Transverse colon (tissue), 4 donors: ENCODE results near the gene UBN2. TPM values are rescaled to one million over a fixed set of nuclear protein-coding genes. Genes with fewer than 3 reads are reported as not detected.

Experiments
- DNase-seq: peaks from one replicate; pipeline ENCODE4 v3.0.0-alpha.2; 2019
- H3K27ac ChIP-seq, 4 donors: fragments of 200-600 bp; sonication (generic); 2 replicates each; pipeline ENCODE4 v1.5.1; 2016 to 2018; ENCODE audit warnings: inconsistent platforms in 4 of 4
- H3K27me3 ChIP-seq: fragments of 200-600 bp; sonication (generic); 2 replicates; pipeline ENCODE4 v1.5.1; 2017; ENCODE audit warnings: inconsistent platforms
- H3K36me3 ChIP-seq, 4 donors: fragments of 200-600 bp; sonication (generic); 2 replicates each; pipeline ENCODE4 v1.5.1; 2017 to 2019; ENCODE audit warnings: inconsistent platforms in 4 of 4
- H3K4me1 ChIP-seq, 4 donors: fragments of 200-600 bp; sonication (generic); 2 replicates each; pipeline ENCODE4 v1.5.1; 2017 to 2020; ENCODE audit warnings: inconsistent platforms in 4 of 4
- H3K4me3 ChIP-seq, 4 donors: fragments of 200-600 bp; sonication (generic); 1 replicate in 1 of 4; 2 replicates in 3 of 4; pipeline versions ENCODE4 v1.5.1 to v1.6.1; 2017 to 2019; ENCODE audit warnings: inconsistent platforms in 4 of 4
- H3K9me3 ChIP-seq, 2 donors: fragments of 200-600 bp; sonication (generic); 2 replicates each; pipeline ENCODE4 v1.5.1; 2017 to 2019; ENCODE audit warnings: inconsistent platforms in 2 of 2
- EP300 ChIP-seq: sonication (generic); formaldehyde crosslinking; IDR thresholded peaks from one replicate; pipeline ENCODE4 v1.6.1; 2017; ENCODE audit warnings: antibody characterized with exemption, low read depth
- POLR2A ChIP-seq: fragments of 450-650 bp; IDR thresholded peaks from one replicate; pipeline ENCODE4 v1.6.1; 2016; ENCODE audit warnings: antibody characterized with exemption, mild to moderate bottlenecking, moderate library complexity
- POLR2AphosphoS5 ChIP-seq, 3 donors: sonication (generic); formaldehyde crosslinking; IDR thresholded peaks; one replicate each; pipeline ENCODE4 v1.6.1; 2016; ENCODE audit warnings: antibody characterized with exemption in 3 of 3
- WGBS, 2 donors: methylation state at CpG; one replicate each; pipeline ENCODE4 v1.1.5; 2018; ENCODE audit warnings: low coverage in 1 of 2; 5-methylcytosine and 5-hydroxymethylcytosine counted together
- in situ Hi-C, 4 donors: fragments of 200-750 bp; cut with MboI; loops; one replicate each; pipeline versions ENCODE4 v1.15.0 to v1.15.1; 2017; ENCODE audit warnings: low sequenced_read_pairs in 3 of 4, low pct_ligation_motif_present in 1 of 4, low pct_unique_long_range_greater_than_20kb in 1 of 4
- intact Hi-C: fragments of 100-400 bp; cut with DNase I; formaldehyde crosslinking; loops from one replicate; pipeline ENCODE4 v1.15.1; 2023; ENCODE audit warnings: low total_unique reads
- total RNA-seq, 4 donors: library from RNA; depleted of rRNA; stranded (reverse); fragments of >200 nt; gene quantifications; one replicate each; pipeline ENCODE4 v1.1.0, GENCODE V29; 2016
- TF ChIP-seq, protein P1 (sequence below), 5 experiments: fragments of 200-600 bp in 3 of 5; fragments of 450-650 bp in 2 of 5; sonication (generic) in 3 of 5; IDR thresholded peaks; 1 replicate in 2 of 5; 2 replicates in 3 of 5; pipeline ENCODE4 v1.5.1; 2016 to 2017; ENCODE audit warnings: antibody characterized with exemption in 5 of 5, inconsistent platforms in 3 of 5, mild to moderate bottlenecking in 2 of 5, moderate library complexity in 1 of 5

Gene UBN2
- total RNA-seq, 4 donors from 2014 or later, result 9.7 to 22.1 (median 13.9) TPM

DNA sequence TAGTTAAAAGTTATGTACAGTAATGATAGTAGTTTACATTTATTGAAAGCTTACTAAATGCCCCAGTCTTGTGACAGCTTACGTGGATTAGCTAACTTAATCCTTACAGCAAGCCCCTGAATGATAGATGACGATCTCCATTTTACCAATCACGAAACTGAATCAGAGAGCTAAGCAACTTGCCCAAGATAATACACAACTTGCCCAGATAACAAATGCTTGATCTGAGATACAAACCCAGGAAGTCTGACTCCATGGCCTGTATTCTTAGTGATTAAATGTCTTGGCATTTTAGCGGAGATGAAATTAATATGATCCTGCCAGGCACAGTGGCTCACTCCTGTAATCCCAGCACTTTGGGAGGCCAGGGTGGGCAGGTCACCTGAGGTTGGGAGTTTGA lies 63.2 kb downstream of the UBN2 start:
- intact Hi-C loops, result no loop called here
- no peaks in the 10 kb centered on the region for H3K27me3 ChIP-seq
- no peaks in the 10 kb centered on the region for H3K9me3 ChIP-seq
- peaks cover 0 to 21% (median 14%) of the 10 kb centered on the region in 4 donors for H3K4me1 ChIP-seq
- DNase-seq, result no peak
- in situ Hi-C loops, result no loop called here
- no peak overlapping the region for H3K4me3 ChIP-seq
- peaks cover 0 to 13% (median 3%) of the 10 kb centered on the region in 4 donors for H3K36me3 ChIP-seq
- TF ChIP-seq EP300 (no peak), POLR2A (no peak), POLR2AphosphoS5 (IDR thresholded peaks at IDR 0.05) (no peak)
- TF ChIP-seq, protein P1, sequence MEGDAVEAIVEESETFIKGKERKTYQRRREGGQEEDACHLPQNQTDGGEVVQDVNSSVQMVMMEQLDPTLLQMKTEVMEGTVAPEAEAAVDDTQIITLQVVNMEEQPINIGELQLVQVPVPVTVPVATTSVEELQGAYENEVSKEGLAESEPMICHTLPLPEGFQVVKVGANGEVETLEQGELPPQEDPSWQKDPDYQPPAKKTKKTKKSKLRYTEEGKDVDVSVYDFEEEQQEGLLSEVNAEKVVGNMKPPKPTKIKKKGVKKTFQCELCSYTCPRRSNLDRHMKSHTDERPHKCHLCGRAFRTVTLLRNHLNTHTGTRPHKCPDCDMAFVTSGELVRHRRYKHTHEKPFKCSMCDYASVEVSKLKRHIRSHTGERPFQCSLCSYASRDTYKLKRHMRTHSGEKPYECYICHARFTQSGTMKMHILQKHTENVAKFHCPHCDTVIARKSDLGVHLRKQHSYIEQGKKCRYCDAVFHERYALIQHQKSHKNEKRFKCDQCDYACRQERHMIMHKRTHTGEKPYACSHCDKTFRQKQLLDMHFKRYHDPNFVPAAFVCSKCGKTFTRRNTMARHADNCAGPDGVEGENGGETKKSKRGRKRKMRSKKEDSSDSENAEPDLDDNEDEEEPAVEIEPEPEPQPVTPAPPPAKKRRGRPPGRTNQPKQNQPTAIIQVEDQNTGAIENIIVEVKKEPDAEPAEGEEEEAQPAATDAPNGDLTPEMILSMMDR (IDR thresholded peaks at IDR 0.05), result no peak
- no peak overlapping the region for H3K27ac ChIP-seq
- WGBS, 2 donors, result 95 to 100% methylated on average over 3 to 4 of the region's 4 CpGs

DNA sequence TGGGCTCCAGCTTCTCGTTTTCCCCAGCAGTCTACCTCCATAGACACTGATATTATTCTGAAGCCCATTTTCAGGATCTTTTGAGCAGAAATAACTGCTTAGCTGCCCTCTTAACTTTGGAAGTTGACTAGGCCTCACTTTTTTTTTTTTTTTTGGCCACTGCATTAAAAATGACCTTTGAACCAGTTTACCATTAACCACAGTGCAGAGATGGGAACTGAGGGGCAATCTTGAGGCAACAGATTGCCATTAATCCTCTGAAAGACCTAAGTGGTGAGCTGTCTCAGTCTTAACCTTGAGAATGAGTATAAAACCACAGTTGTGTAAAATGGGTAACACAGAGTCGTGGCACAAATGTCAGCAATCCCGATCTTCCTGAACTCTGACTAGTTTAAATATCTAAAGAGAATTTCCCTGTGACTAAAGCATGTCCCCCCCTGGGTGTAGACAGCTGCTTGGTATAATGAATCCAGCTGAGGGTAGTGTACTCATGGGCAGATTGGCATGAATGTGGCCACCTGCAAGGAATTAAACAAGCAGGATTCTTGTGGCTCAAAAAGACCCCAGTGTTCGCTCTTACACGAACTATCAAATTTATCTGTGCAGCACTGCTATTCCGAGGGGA lies 64.0 kb downstream of the UBN2 start:
- intact Hi-C loops, result no loop called here
- 72 to 83% methylated on average over 6 of the region's 6 CpGs for WGBS, 2 donors
- peaks cover 0 to 29% (median 18%) of the 10 kb centered on the region in 4 donors for H3K4me1 ChIP-seq
- no peak overlapping the region for H3K27ac ChIP-seq
- no peak for TF ChIP-seq POLR2AphosphoS5 (IDR thresholded peaks at IDR 0.05)
- TF ChIP-seq POLR2A, result no peak
- TF ChIP-seq, protein P1 (IDR thresholded peaks at IDR 0.05), result no peak
- TF ChIP-seq EP300, result no peak
- no peaks in the 10 kb centered on the region for H3K9me3 ChIP-seq
- in situ Hi-C loops, result no loop called here
- H3K27me3 ChIP-seq, result no peaks in the 10 kb centered on the region
- no peak overlapping the region for H3K4me3 ChIP-seq
- DNase-seq, result no peak
- peaks cover 0 to 13% (median 3%) of the 10 kb centered on the region in 4 donors for H3K36me3 ChIP-seq

DNA sequence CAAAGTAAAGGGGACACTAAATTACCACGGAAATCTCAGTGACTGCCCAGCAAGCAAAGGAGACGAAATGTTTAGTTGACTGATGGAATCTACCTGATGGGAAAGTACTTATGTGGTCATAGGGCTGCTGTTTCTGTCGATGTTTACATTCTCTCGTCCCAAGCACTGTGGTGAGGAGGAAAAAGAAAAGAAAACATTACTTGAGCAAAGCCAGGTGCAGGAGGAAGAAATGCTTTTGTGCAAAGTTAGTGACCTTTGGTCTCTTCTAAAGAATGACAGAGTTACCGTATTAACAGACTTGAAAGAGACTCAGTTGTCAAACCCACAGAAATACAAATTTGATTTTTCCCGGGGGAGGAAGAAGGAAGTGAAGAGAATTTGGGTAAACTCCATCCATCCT lies 66.8 kb downstream of the UBN2 start:
- in situ Hi-C loops, result no loop called here
- Histone ChIP-seq H3K4me1 (peaks cover 0 to 50% (median 26%) of the 10 kb centered on the region in 4 donors), H3K27me3 (no peaks in the 10 kb centered on the region), H3K27ac (peak overlapping the region; percentile 45 to 74 (median 70)), H3K36me3 (peaks cover 0 to 13% (median 3%) of the 10 kb centered on the region in 4 donors), H3K4me3 (no peak overlapping the region), H3K9me3 (no peaks in the 10 kb centered on the region)
- intact Hi-C loops, result no loop called here
- DNase-seq, result no peak
- 31 to 36% methylated on average over 6 of the region's 6 CpGs for WGBS, 2 donors
- TF ChIP-seq POLR2A (no peak), POLR2AphosphoS5 (IDR thresholded peaks at IDR 0.05) (peak in 2 of 3 donors; percentile 8 to 30)

DNA sequence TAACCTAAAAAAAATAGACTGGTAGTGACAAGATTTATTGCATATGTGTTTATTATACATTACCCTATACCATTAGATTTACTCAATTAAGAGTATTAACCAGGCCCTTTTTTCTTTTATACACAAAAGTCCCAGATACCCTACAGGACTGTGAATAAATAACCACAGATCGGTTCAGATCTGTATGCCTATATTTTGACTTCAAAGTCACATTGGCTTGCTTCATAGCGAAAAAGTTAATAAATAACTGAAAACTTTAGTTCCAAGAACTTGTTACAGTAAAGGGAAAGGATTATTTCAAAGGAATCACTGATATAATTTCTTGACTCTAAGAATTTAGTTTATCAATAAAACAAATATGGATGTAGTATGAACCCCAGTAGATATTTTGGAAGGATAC lies 68.3 kb downstream of the UBN2 start:
- Histone ChIP-seq H3K36me3 (peaks cover 0 to 4% (median 0%) of the 10 kb centered on the region in 4 donors), H3K4me3 (no peak overlapping the region), H3K27ac (peak overlapping the region in 3 of 4 donors; percentile 66 to 74 (median 73)), H3K9me3 (no peaks in the 10 kb centered on the region), H3K4me1 (peaks cover 0 to 60% (median 28%) of the 10 kb centered on the region in 4 donors), H3K27me3 (no peaks in the 10 kb centered on the region)
- in situ Hi-C loops, result no loop called here
- TF ChIP-seq POLR2AphosphoS5 (IDR thresholded peaks at IDR 0.05), result no peak
- TF ChIP-seq POLR2A, result no peak
- no peak for TF ChIP-seq EP300
- TF ChIP-seq, protein P1 (IDR thresholded peaks at IDR 0.05), result no peak
- WGBS, 2 donors, result 48 to 59% methylated on average over 2 of the region's 2 CpGs
- DNase-seq, result no peak
- intact Hi-C loops, result no loop called here

DNA sequence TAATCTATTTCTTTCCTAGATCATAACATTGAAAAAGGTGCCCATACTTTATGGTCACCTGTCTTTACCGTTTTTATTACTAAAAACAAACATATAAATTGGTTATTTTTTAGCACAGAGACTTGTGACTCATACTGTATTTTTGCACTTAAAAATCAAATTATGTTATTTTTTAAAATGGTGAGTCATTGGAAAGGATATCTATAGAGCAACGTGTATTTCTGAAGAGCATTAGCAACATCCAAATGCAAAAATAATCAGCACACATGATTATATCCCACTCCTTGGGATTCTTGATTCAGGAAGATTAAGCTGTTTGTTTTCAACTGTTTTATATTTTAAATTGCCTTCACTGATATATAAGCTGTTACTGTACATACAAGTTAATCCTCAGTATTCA lies 69.4 kb downstream of the UBN2 start:
- intact Hi-C loops, result no loop called here
- Histone ChIP-seq H3K27me3 (no peaks in the 10 kb centered on the region), H3K27ac (peak overlapping the region in 2 of 4 donors; percentile 9 to 35), H3K4me1 (peaks cover 0 to 60% (median 28%) of the 10 kb centered on the region in 4 donors), H3K4me3 (no peak overlapping the region), H3K9me3 (no peaks in the 10 kb centered on the region), H3K36me3 (peaks cover 0 to 3% (median 0%) of the 10 kb centered on the region in 4 donors)
- no peak for DNase-seq
- in situ Hi-C loops, result no loop called here
- TF ChIP-seq EP300, result no peak
- TF ChIP-seq, protein P1 (IDR thresholded peaks at IDR 0.05), result no peak
- no peak for TF ChIP-seq POLR2AphosphoS5 (IDR thresholded peaks at IDR 0.05)
- TF ChIP-seq POLR2A, result no peak
- 55 to 70% methylated on average over 2 of the region's 2 CpGs for WGBS, 2 donors
